ENCODE measurements around the gene FUZ. TPM values are rescaled to one million over a fixed set of nuclear protein-coding genes. Genes with fewer than 3 reads are reported as not detected.

FUZ gene
- total RNA-seq, 1 experiment from 2014 or later, result 1.1 TPM

GRCh38 chr19:49811328-49811727 is 1.8 kb downstream of the FUZ start:
- H4K20me1 ChIP-seq (ENCODE audit: insufficient read depth), result no peaks in the 10 kb centered on the region
- ATAC-seq (no peak), DNase-seq (ENCODE audit: low read depth, low spot score) (no peak)
- intact Hi-C loops (cut with micrococcal nuclease), result no loop called here
- H2AFZ ChIP-seq (ENCODE audit: low read depth, low read length, poor library complexity, severe bottlenecking), result no peak overlapping the region
- peaks cover 6 to 32% of the 10 kb centered on the region in 2 experiments; a peak in 3 of 4 replicates for H3K4me1 ChIP-seq (ENCODE audit: control insufficient read depth in 1 of 2, insufficient read depth in 2 of 2, low read length in 2 of 2)
- H3K9me2 ChIP-seq (ENCODE audit: insufficient read depth), result no peaks in the 10 kb centered on the region
- H3K4me2 ChIP-seq (ENCODE audit: low read length), result no peak overlapping the region
- H3K27ac ChIP-seq (ENCODE audit: low read depth, low read length), result no peak overlapping the region
- ChIA-PET POLR2A (no interaction called here), CTCF (no interaction called here), RAD21 (ENCODE audit: low non-redundant PET in 1 of 2, low total read pairs in 2 of 2, uncharacterized antibody in 2 of 2, unreplicated experiment in 2 of 2) (no interaction called here)
- H3K79me2 ChIP-seq (ENCODE audit: insufficient read depth, low read length), result no peaks in the 10 kb centered on the region
- H3K27me3 ChIP-seq (ENCODE audit: insufficient read depth, low read length), result no peaks in the 10 kb centered on the region
- TF ChIP-seq ZNF274 (IDR thresholded peaks at IDR 0.05; ENCODE audit: low read depth, low read length), result no peak
- TF ChIP-seq ELF1 (IDR thresholded peaks at IDR 0.05; ENCODE audit: borderline replicate concordance, low read depth), result no peak
- TF ChIP-seq ZFX (IDR thresholded peaks at IDR 0.05), result no peak
- BruUV-seq (replicated peaks), result no TSS peak
- H3K4me3 ChIP-seq (replicated peaks in 1 of 2; ENCODE audit: low read depth in 1 of 2, low read length in 2 of 2), result no peak overlapping the region
- no peaks in the 10 kb centered on the region for H3K9me3 ChIP-seq (ENCODE audit: control insufficient read depth in 1 of 2, insufficient read depth in 1 of 2, low read depth in 1 of 2, low read length in 2 of 2)
- H3K9ac ChIP-seq (ENCODE audit: low read length), result no peak overlapping the region
- no peaks in the 10 kb centered on the region for H3K36me3 ChIP-seq (ENCODE audit: control insufficient read depth in 1 of 2, insufficient read depth in 2 of 2, low read length in 2 of 2)

GRCh38 chr19:49809941-49810389 is 3.1 kb downstream of the FUZ start:
- Histone ChIP-seq H3K9ac (ENCODE audit: low read length) (peak overlapping the region; percentile 66; the same call in 1 of the 2 replicates), H3K36me3 (ENCODE audit: control insufficient read depth in 1 of 2, insufficient read depth in 2 of 2, low read length in 2 of 2) (no peaks in the 10 kb centered on the region), H3K4me2 (ENCODE audit: low read length) (peak overlapping the region; percentile 78), H3K4me1 (ENCODE audit: control insufficient read depth in 1 of 2, insufficient read depth in 2 of 2, low read length in 2 of 2) (peaks cover 6 to 44% of the 10 kb centered on the region in 2 experiments; a peak in 3 of 4 replicates), H4K20me1 (ENCODE audit: insufficient read depth) (no peaks in the 10 kb centered on the region), H3K9me2 (ENCODE audit: insufficient read depth) (no peaks in the 10 kb centered on the region), H2AFZ (ENCODE audit: low read depth, low read length, poor library complexity, severe bottlenecking) (no peak overlapping the region), H3K79me2 (ENCODE audit: insufficient read depth, low read length) (no peaks in the 10 kb centered on the region), H3K9me3 (ENCODE audit: control insufficient read depth in 1 of 2, insufficient read depth in 1 of 2, low read depth in 1 of 2, low read length in 2 of 2) (no peaks in the 10 kb centered on the region), H3K27ac (ENCODE audit: low read depth, low read length) (peak overlapping the region; percentile 63), H3K4me3 (replicated peaks in 1 of 2; ENCODE audit: low read depth in 1 of 2, low read length in 2 of 2) (peak overlapping the region; percentile 49 to 60), H3K27me3 (ENCODE audit: insufficient read depth, low read length) (no peaks in the 10 kb centered on the region)
- TF ChIP-seq ELF1 (IDR thresholded peaks at IDR 0.05; ENCODE audit: borderline replicate concordance, low read depth), result no peak
- no peak for TF ChIP-seq TCF7L2 (IDR thresholded peaks at IDR 0.05; ENCODE audit: borderline replicate concordance, extremely low read depth, insufficient read depth, insufficient read length)
- peak; percentile 13; the same call in 1 of the 2 replicates for TF ChIP-seq MAX (IDR thresholded peaks at IDR 0.05)
- intact Hi-C loops (cut with micrococcal nuclease), result loop anchor here (5.0 kb wide), 1 partner anchor 43 kb away; the partner anchor contains the start of gene AP2A1
- BruUV-seq (replicated peaks), result no TSS peak
- ChIA-PET CTCF (interaction anchor here (1.2 kb wide), 1 partner anchor 92 kb away, joined by 3 read pairs; no protein-coding TSS in a partner anchor), RAD21 (ENCODE audit: low non-redundant PET in 1 of 2, low total read pairs in 2 of 2, uncharacterized antibody in 2 of 2, unreplicated experiment in 2 of 2) (no interaction called here), POLR2A (no interaction called here)
- no peak for DNase-seq (ENCODE audit: low read depth, low spot score)
- no peak for ATAC-seq

All from HCT116 (cell line).